Adipocyte (in vitro differentiated cells): ENCODE data around the gene WAC.

Source experiments
- DNase-seq: peaks from one replicate; pipeline ENCODE4 v3.0.0-alpha.2; 2015; ENCODE audit warnings: low read depth
- H3K27me3 ChIP-seq: replicated peaks from 2 replicates; pipeline ENCODE4 v1.7.0; 2013; ENCODE audit warnings: mild to moderate bottlenecking, low read length, moderate library complexity; ENCODE audit not compliant: control insufficient read depth, insufficient read depth
- H3K36me3 ChIP-seq: 2 replicates; pipeline ENCODE4 v1.7.0; 2013; ENCODE audit warnings: low read length, mild to moderate bottlenecking, moderate library complexity; ENCODE audit not compliant: control insufficient read depth, insufficient read depth, severe bottlenecking
- H3K4me1 ChIP-seq: 2 replicates; pipeline ENCODE4 v1.7.0; 2013; ENCODE audit warnings: mild to moderate bottlenecking, low read length, moderate library complexity; ENCODE audit not compliant: control insufficient read depth, insufficient read depth
- H3K4me3 ChIP-seq: 2 replicates; pipeline ENCODE4 v1.7.0; 2013; ENCODE audit warnings: mild to moderate bottlenecking, low read length, moderate library complexity
- H3K9ac ChIP-seq: 2 replicates; pipeline ENCODE4 v1.7.0; 2013; ENCODE audit warnings: mild to moderate bottlenecking, low read length, moderate library complexity
- H3K9me3 ChIP-seq: 2 replicates; pipeline ENCODE4 v1.7.0; 2013; ENCODE audit warnings: mild to moderate bottlenecking, low read length, moderate library complexity; ENCODE audit not compliant: control insufficient read depth

Gene WAC

DNA sequence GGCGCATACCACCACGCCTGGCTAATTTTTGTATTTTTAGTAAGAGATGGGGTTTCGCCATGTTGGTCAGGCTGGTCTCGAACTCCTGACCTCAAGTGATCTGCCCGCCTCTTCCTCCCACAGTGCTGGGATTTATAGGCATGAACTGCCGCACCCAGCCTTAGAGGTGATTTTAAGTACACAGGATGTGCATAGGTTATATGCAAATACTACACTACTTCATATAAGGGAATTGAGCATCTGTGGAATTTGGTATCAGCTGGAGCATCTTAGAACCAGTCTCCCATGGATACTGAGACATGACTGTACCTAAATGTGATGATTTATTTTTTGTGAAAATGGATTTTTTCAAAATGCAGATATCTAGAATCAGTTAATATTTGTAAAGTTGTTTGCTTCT lies 21.1 kb downstream of the WAC start:
- H3K9ac ChIP-seq: no peak overlapping the region
- H3K9me3 ChIP-seq: no peaks in the 10 kb centered on the region
- DNase-seq: no peak
- H3K36me3 ChIP-seq: peaks cover 77% of the 10 kb centered on the region
- no peak overlapping the region for H3K4me3 ChIP-seq
- no peaks in the 10 kb centered on the region for H3K27me3 ChIP-seq
- H3K4me1 ChIP-seq: peaks cover 10% of the 10 kb centered on the region

DNA sequence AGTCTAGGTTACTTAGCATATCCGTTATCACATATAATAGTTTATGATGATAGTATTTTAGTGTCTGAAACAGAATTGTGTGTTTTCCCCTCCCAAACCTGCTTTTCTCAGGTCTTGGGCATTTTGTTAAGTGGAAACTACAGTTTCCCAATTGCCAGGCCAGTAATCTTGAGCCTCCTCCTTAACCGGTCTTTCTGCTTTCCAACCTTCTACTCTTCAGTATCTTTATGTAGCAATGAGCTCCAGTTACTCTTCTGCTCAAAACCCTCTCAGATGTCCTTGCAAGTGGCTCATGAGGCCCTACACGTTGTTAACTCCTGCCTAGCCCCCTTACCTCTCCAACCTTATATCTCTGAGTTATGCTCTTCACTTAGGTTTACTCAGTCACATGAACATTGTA lies 22.0 kb downstream of the WAC start:
- Histone ChIP-seq H3K27me3 (no peaks in the 10 kb centered on the region), H3K4me1 (peaks cover 10% of the 10 kb centered on the region), H3K9me3 (no peaks in the 10 kb centered on the region), H3K36me3 (peaks cover 69% of the 10 kb centered on the region), H3K9ac (no peak overlapping the region), H3K4me3 (no peak overlapping the region)
- DNase-seq: no peak

DNA sequence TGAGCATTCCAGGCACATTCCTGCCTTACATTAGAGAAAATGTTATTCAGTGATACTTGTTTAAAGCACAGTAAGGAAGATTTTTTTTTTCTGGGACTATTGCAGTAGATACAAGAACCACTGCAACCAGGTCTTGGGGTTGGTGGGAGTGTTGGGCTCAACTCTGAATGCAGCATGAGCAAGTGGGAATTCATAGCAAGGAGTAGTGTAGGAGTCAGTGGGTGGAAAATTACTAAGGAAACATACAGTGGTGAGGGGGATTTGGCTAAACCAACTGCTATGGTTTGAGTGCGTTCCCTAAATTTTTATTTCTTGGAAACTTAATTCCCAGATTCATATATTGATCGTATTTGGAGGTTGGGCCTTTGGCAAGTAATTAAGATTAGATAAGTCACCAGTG lies 22.4 kb downstream of the WAC start:
- no peaks in the 10 kb centered on the region for H3K9me3 ChIP-seq
- no peak for DNase-seq
- H3K36me3 ChIP-seq: peaks cover 67% of the 10 kb centered on the region
- H3K4me1 ChIP-seq: peaks cover 10% of the 10 kb centered on the region
- no peak overlapping the region for H3K4me3 ChIP-seq
- H3K27me3 ChIP-seq: no peaks in the 10 kb centered on the region
- no peak overlapping the region for H3K9ac ChIP-seq

DNA sequence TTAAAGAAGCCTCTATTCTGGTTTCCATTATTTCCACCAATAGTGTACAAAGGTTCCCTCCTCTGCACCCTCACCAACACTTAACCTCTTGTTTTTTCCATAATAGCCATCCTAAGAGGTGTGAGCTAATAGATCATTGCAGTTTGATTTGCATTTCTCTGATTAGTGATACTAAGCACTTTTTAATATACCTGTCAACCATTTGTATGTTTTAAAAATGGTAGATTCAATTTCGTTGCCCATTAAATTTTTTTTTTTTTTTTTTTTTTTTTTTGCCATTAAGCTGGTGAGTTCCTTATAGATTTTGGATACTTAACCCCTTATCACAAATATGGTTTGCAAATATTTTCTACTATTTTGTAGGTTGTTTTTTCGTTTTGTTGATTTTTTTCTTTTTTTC lies 23.2 kb downstream of the WAC start:
- H3K4me3 ChIP-seq: no peak overlapping the region
- no peaks in the 10 kb centered on the region for H3K27me3 ChIP-seq
- no peak for DNase-seq
- no peaks in the 10 kb centered on the region for H3K9me3 ChIP-seq
- H3K4me1 ChIP-seq: peaks cover 2% of the 10 kb centered on the region
- H3K9ac ChIP-seq: no peak overlapping the region
- peaks cover 66% of the 10 kb centered on the region for H3K36me3 ChIP-seq

DNA sequence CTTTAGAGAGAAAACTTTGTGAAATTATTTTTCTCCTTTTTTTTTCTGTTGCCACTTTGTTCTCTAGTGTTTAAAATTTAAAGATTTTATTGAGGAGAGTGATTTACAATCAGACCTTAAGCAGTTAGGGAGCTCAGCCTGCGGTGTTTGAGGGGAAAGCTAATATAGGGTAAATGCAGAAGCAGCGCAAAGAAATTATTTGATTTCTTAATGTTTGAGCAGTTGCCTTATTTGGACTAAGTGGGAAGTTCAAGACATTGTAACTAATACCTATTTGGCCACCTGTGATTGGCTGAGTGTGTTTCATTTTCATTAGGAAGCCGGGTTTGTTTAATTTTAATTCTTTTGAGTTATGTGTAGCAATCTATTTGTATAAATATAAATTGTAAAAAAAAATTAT lies 25.3 kb downstream of the WAC start:
- no peak for DNase-seq
- H3K9ac ChIP-seq: no peak overlapping the region
- no peaks in the 10 kb centered on the region for H3K9me3 ChIP-seq
- H3K27me3 ChIP-seq: no peaks in the 10 kb centered on the region
- peaks cover 67% of the 10 kb centered on the region for H3K36me3 ChIP-seq
- no peak overlapping the region for H3K4me3 ChIP-seq
- peaks cover 2% of the 10 kb centered on the region for H3K4me1 ChIP-seq

DNA sequence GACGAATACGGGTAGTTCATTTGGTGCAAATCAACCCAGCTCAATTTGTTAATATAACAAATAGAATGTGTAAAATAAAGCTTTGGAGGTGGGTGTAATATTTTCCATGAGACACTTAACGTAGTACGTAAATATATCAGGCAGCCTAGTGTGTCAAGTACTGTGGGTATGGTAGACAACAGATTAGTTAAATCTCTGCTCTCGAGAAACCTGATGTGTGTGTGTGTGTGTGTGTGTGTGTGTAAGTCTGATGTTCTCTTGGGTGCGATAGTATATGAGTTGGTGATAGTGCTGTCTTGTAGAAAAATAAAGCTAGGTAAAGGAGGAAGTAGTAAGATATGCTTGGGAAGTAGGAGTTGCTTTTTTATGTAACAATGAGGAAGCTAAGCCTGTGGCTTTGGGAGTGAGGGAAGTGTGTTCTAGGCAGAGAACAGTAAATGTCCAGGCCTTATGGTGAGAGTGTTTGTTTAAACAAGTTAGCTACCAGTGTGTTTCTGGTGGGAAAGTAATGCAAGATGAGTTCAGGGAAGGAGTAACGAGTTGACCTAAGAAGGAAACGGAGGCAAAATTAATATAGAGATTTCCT lies 26.1 kb downstream of the WAC start:
- peaks cover 2% of the 10 kb centered on the region for H3K4me1 ChIP-seq
- H3K4me3 ChIP-seq: no peak overlapping the region
- no peak overlapping the region for H3K9ac ChIP-seq
- H3K9me3 ChIP-seq: no peaks in the 10 kb centered on the region
- no peak for DNase-seq
- H3K27me3 ChIP-seq: no peaks in the 10 kb centered on the region
- peaks cover 61% of the 10 kb centered on the region for H3K36me3 ChIP-seq

DNA sequence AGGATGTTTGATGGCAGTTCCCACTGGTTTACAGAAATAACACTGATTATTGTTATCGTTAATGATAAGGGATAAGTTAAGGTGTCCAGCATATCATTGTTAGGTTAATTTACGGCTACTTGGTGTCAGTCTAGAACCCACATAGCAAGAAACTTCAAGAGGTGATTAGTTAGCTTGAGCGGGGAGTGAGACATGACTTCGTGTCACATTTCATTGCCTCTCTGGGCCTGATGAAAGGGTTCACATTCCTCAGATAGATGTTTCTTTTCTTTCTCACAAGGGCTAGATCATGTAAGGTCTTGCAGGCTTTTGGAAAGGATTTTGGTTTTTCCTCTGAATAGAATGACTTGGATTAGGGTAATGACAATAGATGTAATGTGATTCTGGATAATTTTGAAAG lies 26.7 kb downstream of the WAC start:
- no peak overlapping the region for H3K4me3 ChIP-seq
- DNase-seq: peak; percentile 37
- no peak overlapping the region for H3K9ac ChIP-seq
- H3K9me3 ChIP-seq: no peaks in the 10 kb centered on the region
- H3K4me1 ChIP-seq: peaks cover 2% of the 10 kb centered on the region
- H3K27me3 ChIP-seq: no peaks in the 10 kb centered on the region
- peaks cover 55% of the 10 kb centered on the region for H3K36me3 ChIP-seq

DNA sequence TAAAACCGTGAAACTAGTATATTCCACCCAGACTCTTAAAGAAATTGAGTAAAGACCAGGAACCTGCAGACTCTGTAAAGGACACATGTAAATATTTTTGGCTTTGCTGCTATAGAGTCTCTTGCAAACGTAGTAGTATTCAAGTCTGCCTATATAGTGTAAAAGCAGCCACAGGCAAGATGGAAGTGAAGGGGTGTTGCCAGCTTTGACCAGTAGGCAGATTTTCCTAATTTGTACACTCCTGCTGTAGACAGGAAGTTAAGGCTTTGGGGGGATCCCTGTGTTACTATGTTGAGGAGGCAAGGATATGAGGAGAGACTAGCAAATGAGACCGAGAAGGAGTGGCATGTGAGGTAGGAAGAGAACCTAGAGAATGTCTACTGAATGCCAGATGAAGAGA lies 27.7 kb downstream of the WAC start:
- peaks cover 48% of the 10 kb centered on the region for H3K36me3 ChIP-seq
- no peak for DNase-seq
- H3K9me3 ChIP-seq: no peaks in the 10 kb centered on the region
- H3K9ac ChIP-seq: no peak overlapping the region
- no peak overlapping the region for H3K4me3 ChIP-seq
- H3K27me3 ChIP-seq: no peaks in the 10 kb centered on the region
- H3K4me1 ChIP-seq: peaks cover 7% of the 10 kb centered on the region

DNA sequence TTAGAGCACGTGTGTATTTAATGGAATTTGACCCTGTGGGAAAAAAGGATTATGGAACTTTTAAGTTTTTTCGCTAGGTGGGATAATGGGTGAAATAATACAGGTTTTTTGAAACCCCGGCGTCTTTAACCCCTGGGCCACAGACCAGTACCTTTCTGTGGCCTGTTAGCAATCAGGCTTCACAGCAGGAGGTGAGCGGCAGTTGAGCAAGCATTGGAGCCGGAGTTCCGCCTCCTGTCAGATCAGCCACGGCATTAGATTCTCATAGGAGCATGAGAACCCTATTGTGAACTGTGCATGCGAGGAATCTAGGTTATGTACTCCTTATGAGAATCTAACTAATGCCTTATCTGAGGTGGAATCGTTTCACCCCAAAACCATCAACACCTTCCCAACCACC lies 28.6 kb downstream of the WAC start:
- no peak overlapping the region for H3K9ac ChIP-seq
- DNase-seq: no peak
- no peak overlapping the region for H3K4me3 ChIP-seq
- peaks cover 46% of the 10 kb centered on the region for H3K36me3 ChIP-seq
- H3K4me1 ChIP-seq: peaks cover 16% of the 10 kb centered on the region
- no peaks in the 10 kb centered on the region for H3K9me3 ChIP-seq
- no peaks in the 10 kb centered on the region for H3K27me3 ChIP-seq

DNA sequence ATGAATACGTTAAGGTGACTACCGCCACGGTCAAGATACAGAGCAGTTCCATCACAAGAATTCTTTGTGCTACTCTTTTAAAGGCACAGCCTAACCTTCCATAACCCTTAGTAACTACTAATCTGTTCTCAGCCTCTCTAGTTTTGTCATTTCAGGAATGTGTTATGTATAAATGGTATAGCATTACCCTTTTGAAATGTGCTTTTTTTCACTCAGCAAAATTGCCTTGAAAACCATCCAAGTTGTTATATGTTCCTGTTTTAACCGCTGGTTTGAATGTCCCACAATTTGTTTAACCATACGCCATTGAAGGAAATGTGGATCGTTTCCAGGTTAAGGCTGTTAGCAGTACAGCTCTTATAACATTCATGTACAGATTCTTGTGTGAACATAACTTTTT lies 32.0 kb downstream of the WAC start:
- H3K27me3 ChIP-seq: no peaks in the 10 kb centered on the region
- no peak for DNase-seq
- peaks cover 35% of the 10 kb centered on the region for H3K36me3 ChIP-seq

DNA sequence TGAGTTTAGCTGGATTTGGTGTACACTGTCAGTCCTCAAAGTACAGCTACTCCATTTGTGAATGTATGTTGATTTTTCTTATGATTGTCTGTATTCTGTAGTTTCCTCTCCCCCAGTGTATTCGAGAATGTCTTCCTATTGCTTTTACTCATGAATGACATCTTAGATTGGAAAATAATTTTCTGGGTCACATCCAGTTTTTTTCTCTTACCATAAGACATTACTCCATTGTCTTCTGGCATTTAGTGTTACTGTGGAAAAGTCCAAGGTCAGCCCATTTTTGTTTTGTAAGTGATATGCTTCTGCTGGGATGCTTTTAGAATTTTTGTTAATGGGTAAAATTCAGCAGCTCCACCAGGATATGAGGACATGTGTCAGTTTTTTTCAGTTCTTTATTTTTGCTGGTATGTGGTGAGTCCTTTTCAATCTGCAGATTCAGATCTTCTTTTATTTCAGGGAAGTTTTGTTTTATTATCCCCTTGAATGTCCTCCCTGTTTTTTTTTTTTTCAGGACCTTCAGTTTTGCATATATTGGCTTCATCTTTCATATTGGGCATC lies 33.6 kb downstream of the WAC start:
- peaks cover 44% of the 10 kb centered on the region for H3K4me1 ChIP-seq
- peaks cover 29% of the 10 kb centered on the region for H3K36me3 ChIP-seq
- no peaks in the 10 kb centered on the region for H3K27me3 ChIP-seq
- peak overlapping the region; percentile 29 for H3K4me3 ChIP-seq
- H3K9ac ChIP-seq: no peak overlapping the region
- H3K9me3 ChIP-seq: no peaks in the 10 kb centered on the region
- DNase-seq: peak; percentile 29

More for the DNA sequence above, 32.0 kb downstream of the WAC start:
- no peaks in the 10 kb centered on the region for H3K9me3 ChIP-seq
- no peak overlapping the region for H3K9ac ChIP-seq
- H3K4me1 ChIP-seq: peaks cover 36% of the 10 kb centered on the region
- H3K4me3 ChIP-seq: no peak overlapping the region
